Stimulated activated CD4-positive, alpha-beta T cell treated with anti-CD3 and anti-CD28 coated beads, TNF-alpha, amount 100 ng/mL, for 4 hours (primary cell): ENCODE data around the gene ECM2.
"Not testable (repeated sequence)": the region's sequence is repeated elsewhere in the genome, so short reads cannot be mapped to it uniquely, and the experiment has no call there.

Source experiments
- DNase-seq, 3 experiments: peaks; one replicate each; pipeline ENCODE4 v3.0.0-alpha.2; 2020; ENCODE audit warnings: low read depth in 3 of 3

The ECM2 gene

DNA sequence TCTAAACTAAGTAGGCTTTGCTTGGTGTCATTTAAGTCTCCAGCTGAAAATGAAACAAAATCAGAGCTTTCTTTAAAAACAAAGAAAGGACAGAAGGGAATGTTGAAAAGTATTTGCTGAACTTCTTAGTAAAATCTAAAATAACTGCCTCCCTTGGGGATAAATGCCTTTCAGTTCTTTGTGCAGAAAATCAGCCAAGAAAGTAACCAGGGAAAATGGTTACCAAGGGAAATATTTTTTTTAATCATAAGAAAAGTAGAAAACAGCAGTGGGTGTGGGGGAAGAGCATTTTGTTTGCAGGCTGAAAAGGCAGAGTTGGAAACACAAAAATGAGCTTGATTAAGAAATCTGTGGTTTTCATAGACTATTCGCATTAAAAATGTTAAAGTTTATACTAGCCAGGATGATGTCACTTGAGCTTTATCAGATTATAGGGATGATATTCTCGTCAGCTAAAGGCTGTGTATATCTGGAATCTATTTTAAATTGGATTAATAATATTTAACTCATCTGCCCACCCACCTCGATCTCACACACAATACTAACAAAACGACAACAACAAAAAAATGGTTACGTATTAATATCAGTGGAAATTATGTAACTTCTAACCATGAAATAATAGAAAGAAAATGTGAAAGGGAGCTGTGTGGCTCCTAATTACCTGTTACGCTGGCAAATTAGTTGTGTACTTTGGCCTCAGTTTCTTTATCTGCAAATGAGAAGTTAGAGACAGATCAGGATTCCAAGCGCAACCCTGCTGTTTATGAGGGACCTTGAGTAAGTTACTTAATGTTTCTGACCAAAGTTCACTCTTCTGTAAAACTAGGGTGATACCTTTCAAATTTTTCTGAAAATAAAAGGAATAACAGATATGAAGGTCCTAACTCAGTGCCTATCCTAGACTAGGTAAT is at the start of gene ECM2:
Gene ECM2, minus strand, starts transcription at position 51 of the 911 bp plus-strand sequence. CDS start 13,124 bp downstream, outside the sequence.
- DNase-seq: no peak

- DNase-seq: no peak
These were observed 40.4 kb upstream of the ECM2 start for GRCh38 chr9:92576175-92576574.

GRCh38 chr9:92573612-92574011 is 37.8 kb upstream of the ECM2 start:
- DNase-seq: not testable (repeated sequence)

DNA sequence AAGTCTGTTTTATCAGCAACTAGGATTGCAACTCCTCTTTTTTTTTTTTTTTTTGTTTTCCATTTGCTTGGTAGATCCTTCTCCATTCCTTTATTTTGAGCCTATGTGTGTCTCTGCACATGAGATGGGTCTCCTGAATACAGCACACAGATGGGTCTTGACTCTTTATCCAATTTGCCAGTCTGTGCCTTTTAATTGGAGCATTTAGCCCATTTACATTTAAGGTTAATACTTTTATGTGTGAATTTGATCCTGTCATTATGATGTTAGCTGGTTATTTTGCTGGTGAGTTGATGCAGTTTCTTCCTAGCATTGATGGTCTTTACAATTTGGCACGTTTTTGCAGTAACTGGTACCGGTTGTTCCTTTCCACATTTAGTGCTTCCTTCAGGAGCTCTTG is 36.1 kb upstream of the ECM2 start:
- not testable (repeated sequence) for DNase-seq

- no peak for DNase-seq
These were observed 29.2 kb upstream of the ECM2 start for GRCh38 chr9:92564982-92565381.

DNA sequence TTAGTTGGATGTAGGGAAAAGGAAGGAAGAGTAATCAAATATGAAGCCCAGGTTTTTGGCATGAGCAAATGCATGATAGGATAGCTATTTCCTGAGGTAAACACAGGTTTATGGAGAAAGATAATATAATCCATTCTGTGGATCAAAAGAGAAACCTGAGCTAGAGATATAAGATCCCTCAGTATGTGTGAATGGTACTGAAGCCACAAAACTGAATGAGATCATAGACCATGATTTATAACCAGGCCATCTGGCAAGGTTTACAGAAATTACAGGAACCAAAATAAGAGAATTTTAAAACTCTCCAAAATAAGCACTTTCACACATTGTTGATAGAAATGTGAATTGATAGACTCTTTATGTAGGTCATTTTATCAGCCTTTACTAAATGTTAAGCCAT is 28.7 kb upstream of the ECM2 start:
- no peak for DNase-seq

DNA sequence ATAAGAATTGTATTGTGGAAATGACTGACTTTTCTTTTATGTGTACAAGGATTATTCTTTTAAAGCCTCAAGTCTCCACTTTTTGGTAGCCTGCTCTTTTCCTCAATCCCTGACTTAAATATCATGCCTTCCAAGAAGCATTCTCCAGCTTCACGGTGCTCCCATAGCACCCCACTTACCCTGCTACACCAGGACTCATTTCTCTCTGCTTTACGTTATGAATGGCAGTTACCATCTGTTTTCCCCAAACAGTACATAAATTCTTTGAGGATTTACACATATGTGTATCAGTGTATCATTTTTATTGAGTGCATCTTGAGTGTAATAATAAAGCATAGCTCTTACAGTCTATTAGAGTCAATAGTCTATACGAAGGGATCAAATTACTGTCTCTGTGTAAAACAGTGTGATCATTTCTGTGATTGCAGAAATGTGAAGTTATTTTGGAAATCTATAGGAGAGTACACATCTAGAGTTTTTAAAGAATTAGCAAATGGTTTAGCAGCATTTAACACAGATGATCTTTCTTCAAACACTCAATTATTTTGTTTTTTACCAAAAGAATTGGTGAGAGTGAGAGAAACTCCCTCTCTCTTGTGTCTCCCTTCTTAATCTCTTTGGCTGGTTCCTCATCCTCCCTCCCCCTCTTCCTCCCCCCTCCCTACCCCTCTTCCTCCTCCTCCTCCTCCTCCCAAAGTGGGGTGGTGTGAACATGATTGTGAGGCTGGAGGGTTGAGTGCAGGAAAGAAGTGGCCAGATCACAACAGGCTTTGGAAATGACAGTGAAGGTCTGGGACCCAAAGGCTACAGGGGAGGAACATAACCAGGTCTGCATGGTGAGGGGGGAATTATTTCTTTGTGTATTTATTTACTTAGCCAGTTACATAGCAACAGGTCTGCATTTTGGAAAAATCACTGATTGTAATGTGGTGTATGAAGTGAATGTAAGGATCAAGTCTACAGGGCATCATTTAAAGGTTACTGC is 27.6 kb upstream of the ECM2 start:
- no peak for DNase-seq

DNA sequence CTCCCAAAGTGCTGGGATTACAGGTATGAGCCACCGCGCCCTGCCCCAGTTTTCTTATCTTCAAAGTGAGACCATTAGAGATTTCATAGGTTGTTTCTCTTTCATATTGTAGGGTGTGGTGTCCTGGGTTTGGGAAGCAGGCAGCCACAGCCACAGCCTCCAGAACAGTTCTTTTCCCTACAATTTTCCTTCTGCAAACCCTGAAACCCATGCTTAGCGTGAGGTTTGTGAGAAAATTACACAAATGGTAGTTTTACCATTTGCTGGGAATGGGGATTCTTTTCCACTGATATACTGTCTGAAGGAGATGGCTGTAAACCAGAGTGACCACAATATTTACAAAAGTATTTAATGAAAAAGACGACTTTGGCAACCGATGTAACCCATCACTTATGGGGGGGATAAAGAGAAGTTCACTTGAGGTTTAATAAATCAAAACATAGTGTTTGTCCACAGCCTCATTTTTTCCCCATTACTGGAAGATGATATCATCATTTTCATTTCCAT is 26.7 kb upstream of the ECM2 start:
- no peak for DNase-seq

DNA sequence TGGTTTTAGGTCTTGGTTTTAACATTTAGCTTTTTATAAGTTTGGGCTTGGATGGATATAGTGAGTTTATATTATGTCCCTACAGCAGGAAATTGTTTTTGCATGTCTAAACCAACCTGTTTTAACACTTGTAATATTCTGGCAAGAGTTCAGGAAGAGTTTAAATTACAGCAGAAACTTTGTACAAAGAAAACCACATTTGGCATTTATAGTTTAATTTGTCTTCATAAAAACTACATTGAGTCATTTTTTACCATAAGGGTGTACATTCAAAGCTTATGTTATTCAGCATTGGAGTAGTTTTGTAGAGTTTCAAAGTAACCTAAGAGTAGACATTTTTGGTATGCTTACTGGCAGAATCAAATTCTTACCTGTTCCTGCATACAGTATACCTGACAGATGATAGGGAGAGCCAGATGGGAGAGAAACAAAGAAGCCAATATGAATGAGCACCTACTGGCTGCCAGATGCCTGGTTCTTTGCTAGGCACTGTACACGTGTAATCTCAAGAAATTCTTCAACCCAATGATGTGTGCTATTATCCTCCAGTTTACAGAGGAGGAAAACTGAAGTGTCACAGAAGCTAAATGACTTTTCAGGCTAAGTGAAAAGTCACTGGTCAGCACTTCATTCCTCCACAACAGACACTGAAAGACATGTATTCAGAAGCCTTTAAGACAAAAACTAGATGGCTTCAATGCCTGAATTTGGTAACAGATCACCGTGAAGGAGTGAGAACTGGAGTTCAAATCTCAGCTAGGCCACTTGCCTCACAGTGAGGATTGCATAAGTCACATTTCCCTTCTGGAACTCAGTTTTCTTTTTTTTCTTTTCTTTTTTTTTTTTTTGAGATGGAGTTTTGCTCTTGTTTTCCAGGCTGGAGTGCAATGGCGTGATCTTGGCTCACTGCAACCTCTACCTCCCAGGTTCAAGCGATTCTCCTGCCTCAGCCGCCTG is 25.9 kb upstream of the ECM2 start:
- DNase-seq: no peak

- no peak for DNase-seq
These were observed 23.0 kb upstream of the ECM2 start for GRCh38 chr9:92558612-92559374.

DNA sequence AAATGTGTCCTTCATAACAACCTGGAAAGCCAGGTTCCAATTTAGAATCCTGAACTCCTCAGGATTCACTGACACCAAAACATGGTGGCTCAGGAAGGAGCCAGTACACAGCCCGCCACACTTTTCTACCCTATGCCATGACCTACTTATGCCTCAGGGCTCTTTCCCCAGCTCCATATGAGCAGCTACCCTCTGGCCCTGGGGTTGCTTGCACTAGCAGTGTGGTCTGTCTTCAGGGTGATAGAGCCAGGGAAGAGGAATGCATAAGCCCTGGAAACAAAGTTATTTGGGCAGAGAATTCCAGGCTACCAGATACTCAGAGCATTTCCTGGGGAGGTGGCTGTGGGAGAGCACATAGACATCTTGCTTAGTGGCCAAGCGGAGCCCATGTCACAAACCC is 15.0 kb upstream of the ECM2 start:
- DNase-seq: no peak

DNA sequence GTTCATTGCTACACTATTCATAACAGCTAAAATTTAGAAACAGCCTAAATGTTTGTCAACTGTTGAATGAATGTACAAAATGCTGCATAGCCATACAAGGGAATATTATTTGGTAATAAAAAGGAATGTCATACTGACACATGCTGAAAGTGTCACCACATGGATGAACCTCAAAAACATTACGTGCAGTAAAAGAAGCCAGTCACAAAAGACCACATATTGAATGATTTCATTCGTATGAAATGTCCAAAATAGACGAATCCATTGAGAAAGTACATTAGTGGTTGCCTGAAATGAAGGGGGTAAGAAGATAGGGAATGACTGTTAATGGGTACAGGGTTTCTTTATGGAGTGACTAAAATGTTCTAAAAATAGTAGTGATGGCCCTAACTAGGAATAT is 11.6 kb upstream of the ECM2 start:
- DNase-seq: no peak

DNA sequence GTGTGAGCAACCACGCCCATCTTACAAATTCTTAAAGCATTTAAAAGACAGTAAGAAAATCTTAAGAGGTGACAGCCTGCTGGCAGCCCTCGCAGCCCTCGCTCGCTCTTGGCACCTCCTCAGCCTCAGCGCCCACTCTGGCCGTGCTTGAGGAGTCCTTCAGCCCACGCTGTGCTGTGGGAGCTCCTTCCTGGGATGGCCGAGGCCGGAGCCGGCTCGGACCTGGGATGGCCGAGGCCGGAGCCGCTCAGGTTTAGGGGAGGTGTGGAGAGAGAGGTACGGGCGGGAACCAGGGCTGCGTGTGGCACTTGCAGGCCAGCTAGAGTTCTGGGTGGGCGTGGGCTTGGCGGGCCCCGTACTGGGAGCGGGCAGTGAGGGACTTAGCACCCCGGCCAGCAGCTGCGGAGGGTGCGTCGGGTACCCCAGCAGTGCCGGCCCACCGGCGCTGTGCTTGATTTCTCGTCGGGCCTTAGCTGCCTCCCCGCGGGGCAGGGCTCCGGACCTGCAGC is 9.3 kb upstream of the ECM2 start:
- DNase-seq: no peak

DNA sequence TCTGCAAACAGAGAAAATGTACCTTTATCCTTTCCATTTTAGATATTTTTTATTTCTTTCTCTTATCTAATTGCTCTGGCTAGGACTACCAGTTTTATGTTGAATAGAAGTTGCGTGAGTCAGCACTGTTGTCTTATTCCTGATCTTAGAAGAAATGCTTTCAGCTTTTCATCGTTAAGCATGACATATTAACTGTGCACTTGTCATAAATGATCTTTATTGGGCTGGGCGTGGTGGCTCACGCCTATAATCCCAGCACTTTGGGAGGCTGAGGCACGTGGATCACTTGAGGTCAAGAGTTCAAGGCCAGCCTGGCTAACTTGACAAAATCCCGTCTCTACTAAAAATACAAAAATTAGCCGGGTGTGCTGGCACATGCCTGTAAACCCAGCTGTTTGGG is 8.2 kb upstream of the ECM2 start:
- no peak for DNase-seq

- no peak for DNase-seq
These were observed 2.8 kb upstream of the ECM2 start for GRCh38 chr9:92538541-92538940.

- DNase-seq: no peak
These were observed 1.1 kb downstream of the ECM2 start for GRCh38 chr9:92534674-92535073.

- DNase-seq: no peak
These were observed 1.6 kb downstream of the ECM2 start for GRCh38 chr9:92534204-92534603.

DNA sequence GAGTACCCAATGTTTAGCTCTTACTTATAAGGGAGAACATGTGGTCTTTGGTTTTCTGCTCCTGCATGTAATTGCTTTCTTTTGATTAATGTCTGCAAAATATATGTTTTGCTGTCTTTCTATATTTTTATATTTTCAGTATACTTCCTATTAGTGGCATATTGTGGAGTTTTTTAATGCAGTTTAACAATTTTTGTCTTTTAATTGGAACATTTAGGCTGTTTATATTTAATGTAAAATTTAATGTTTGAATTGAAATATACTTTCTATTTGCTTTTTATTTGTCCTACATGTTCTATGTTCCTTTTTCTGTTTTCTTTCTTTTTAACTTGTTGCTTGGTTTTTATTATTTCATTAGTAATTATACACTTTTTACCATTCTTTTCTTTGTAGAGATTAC is 4.9 kb downstream of the ECM2 start:
- DNase-seq: no peak

DNA sequence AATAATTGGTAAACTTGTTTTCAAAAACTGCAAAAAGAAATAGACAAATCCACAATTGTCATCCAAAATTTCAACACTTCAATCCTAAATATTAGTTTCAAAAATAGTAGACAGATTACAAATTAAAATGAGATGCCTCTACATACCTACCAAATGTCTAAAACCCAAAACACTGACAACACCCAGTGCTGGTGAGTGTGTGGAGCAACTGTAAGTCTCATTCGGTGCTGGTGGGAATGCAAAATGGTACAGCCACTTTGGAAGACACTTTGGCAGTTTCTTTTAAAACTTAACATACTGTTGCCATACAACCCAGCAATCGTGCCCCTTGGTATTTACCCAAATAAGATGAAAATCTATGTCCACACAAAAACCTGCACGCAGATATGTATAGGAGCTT is 6.7 kb downstream of the ECM2 start:
- DNase-seq: no peak

DNA sequence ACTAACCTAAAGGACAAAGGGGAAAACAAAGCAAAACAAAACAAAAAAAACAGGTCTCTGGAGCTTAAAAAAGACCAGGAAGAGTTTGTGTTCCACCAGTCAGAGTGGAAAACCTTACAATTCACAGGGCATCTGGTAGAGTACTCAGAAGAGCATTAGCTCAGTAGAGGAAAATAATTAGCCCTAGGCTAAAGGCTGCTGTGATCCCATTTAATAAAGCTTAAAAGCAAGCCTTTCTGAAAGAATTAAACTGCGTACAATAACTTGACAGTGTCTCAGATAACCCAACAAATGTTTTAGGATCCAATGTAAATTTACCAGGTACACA is 7.3 kb downstream of the ECM2 start:
- no peak for DNase-seq
